Astrocyte (in vitro differentiated cells and primary cell): ENCODE results near the gene SLC39A2.

Experiments used
- EZH2 ChIP-seq: IDR thresholded peaks from 2 replicates; pipeline ENCODE4 v1.6.1; 2012; ENCODE audit warnings: mild to moderate bottlenecking, low read length, inconsistent platforms; ENCODE audit not compliant: insufficient read depth
- TF ChIP-seq, protein P1 (sequence below): IDR thresholded peaks from 2 replicates; pipeline ENCODE4 v1.5.1; 2011; ENCODE audit warnings: low read depth, mild to moderate bottlenecking, inconsistent platforms, low read length, moderate library complexity; ENCODE audit not compliant: insufficient read depth

DNA sequence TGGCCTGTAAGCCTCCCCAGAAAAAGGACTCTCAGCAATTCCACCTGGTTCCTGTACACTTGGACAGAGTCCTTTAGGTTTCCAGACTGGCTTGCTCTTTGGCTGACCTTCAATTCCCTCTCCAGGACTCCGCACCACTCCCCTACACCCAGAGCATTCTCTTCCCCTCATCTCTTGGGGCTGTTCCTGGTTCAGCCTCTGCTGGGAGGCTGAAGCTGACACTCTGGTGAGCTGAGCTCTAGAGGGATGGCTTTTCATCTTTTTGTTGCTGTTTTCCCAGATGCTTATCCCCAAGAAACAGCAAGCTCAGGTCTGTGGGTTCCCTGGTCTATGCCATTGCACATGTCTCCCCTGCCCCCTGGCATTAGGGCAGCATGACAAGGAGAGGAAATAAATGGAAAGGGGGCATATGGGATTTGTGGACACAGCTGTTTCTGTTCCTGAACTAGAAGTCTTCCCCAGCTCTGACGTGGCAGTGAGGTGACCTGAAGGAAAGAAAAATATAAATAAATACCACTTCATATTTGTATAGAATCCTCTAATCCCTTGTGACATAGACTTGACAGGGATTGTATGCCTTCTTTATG lies 44.4 kb downstream of the SLC39A2 start:
- TF ChIP-seq, protein P1, sequence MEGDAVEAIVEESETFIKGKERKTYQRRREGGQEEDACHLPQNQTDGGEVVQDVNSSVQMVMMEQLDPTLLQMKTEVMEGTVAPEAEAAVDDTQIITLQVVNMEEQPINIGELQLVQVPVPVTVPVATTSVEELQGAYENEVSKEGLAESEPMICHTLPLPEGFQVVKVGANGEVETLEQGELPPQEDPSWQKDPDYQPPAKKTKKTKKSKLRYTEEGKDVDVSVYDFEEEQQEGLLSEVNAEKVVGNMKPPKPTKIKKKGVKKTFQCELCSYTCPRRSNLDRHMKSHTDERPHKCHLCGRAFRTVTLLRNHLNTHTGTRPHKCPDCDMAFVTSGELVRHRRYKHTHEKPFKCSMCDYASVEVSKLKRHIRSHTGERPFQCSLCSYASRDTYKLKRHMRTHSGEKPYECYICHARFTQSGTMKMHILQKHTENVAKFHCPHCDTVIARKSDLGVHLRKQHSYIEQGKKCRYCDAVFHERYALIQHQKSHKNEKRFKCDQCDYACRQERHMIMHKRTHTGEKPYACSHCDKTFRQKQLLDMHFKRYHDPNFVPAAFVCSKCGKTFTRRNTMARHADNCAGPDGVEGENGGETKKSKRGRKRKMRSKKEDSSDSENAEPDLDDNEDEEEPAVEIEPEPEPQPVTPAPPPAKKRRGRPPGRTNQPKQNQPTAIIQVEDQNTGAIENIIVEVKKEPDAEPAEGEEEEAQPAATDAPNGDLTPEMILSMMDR = no peak
- TF ChIP-seq EZH2 = no peak
